ENCODE data around the gene XIST.

XIST gene

GRCh38 chrX:73818200-73819116 lies 34.1 kb downstream of the XIST start:
- no peak for ATAC-seq
- TF ChIP-seq TOX (CRISPR knock-in tag; IDR thresholded peaks at IDR 0.05; ENCODE audit: borderline replicate concordance) (no peak), SNAI2 (CRISPR knock-in tag; IDR thresholded peaks at IDR 0.05) (no peak), OSR1 (CRISPR knock-in tag; IDR thresholded peaks at IDR 0.05) (no peak), ESRRG (CRISPR knock-in tag; IDR thresholded peaks at IDR 0.05) (no peak), CSRNP3 (CRISPR knock-in tag; IDR thresholded peaks at IDR 0.05) (no peak), ZNF70 (CRISPR knock-in tag; IDR thresholded peaks at IDR 0.05) (no peak), POU6F1 (CRISPR knock-in tag; IDR thresholded peaks at IDR 0.05; ENCODE audit: borderline replicate concordance, low read depth) (no peak), CREB5 (CRISPR knock-in tag; IDR thresholded peaks at IDR 0.05; ENCODE audit: low read depth) (no peak), ZNF565 (CRISPR knock-in tag; conservative IDR thresholded peaks at IDR 0.05; ENCODE audit: low read depth) (no peak), GLIS3 (CRISPR knock-in tag; IDR thresholded peaks at IDR 0.05) (no peak), TCF4 (CRISPR knock-in tag; IDR thresholded peaks at IDR 0.05; ENCODE audit: borderline replicate concordance) (no peak), RARB (CRISPR knock-in tag; IDR thresholded peaks at IDR 0.05) (no peak), CSDC2 (CRISPR knock-in tag; IDR thresholded peaks at IDR 0.05) (no peak), ISL1 (CRISPR knock-in tag; IDR thresholded peaks at IDR 0.05) (no peak), ZFP3 (CRISPR knock-in tag; IDR thresholded peaks at IDR 0.05) (no peak), ZNF8 (CRISPR knock-in tag; IDR thresholded peaks at IDR 0.05) (no peak)
- TF ChIP-seq, protein P1, sequence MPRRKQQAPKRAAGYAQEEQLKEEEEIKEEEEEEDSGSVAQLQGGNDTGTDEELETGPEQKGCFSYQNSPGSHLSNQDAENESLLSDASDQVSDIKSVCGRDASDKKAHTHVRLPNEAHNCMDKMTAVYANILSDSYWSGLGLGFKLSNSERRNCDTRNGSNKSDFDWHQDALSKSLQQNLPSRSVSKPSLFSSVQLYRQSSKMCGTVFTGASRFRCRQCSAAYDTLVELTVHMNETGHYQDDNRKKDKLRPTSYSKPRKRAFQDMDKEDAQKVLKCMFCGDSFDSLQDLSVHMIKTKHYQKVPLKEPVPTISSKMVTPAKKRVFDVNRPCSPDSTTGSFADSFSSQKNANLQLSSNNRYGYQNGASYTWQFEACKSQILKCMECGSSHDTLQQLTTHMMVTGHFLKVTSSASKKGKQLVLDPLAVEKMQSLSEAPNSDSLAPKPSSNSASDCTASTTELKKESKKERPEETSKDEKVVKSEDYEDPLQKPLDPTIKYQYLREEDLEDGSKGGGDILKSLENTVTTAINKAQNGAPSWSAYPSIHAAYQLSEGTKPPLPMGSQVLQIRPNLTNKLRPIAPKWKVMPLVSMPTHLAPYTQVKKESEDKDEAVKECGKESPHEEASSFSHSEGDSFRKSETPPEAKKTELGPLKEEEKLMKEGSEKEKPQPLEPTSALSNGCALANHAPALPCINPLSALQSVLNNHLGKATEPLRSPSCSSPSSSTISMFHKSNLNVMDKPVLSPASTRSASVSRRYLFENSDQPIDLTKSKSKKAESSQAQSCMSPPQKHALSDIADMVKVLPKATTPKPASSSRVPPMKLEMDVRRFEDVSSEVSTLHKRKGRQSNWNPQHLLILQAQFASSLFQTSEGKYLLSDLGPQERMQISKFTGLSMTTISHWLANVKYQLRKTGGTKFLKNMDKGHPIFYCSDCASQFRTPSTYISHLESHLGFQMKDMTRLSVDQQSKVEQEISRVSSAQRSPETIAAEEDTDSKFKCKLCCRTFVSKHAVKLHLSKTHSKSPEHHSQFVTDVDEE (CRISPR knock-in tag; IDR thresholded peaks at IDR 0.05) = no peak
- TF ChIP-seq, protein P2, sequence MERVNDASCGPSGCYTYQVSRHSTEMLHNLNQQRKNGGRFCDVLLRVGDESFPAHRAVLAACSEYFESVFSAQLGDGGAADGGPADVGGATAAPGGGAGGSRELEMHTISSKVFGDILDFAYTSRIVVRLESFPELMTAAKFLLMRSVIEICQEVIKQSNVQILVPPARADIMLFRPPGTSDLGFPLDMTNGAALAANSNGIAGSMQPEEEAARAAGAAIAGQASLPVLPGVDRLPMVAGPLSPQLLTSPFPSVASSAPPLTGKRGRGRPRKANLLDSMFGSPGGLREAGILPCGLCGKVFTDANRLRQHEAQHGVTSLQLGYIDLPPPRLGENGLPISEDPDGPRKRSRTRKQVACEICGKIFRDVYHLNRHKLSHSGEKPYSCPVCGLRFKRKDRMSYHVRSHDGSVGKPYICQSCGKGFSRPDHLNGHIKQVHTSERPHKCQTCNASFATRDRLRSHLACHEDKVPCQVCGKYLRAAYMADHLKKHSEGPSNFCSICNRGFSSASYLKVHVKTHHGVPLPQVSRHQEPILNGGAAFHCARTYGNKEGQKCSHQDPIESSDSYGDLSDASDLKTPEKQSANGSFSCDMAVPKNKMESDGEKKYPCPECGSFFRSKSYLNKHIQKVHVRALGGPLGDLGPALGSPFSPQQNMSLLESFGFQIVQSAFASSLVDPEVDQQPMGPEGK (CRISPR knock-in tag; IDR thresholded peaks at IDR 0.05; ENCODE audit: borderline replicate concordance) = no peak

DNA sequence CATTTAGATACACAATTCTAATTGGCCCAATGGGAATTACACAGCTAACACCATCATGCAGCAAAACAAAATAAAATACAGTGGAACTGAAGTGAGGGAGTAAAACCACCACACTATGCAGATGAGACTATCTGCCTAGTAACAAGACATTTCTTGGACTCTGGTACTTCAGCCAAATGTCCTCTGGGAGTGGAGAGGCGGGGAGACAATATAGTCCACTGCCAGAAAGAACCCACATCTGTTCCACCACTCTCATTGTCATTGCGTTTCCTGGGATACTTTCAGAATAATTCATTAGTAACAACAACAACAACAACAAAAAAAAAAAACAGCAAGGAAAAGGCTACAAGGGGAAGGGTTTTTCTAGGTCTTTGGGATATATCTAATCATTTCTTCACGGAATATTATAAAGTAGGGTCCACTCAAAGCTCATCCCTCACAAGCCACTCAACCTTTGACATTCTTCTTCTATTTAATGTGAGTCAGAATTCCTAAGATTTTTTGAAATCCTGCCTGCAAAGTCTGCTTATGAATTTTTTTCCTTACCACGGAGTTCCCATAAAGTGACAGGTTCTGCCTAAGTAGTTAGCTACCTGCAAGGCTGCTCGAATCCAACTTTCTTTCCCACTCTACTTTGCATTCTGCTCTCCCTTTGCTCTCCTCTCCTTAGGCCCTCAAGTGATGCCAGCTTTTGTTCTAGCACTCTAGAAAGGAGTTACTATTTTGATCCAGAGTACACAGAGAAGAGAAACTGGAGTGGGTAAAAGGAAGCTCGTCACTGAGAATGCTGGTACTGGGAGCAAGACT lies 34.9 kb downstream of the XIST start:
- ATAC-seq = peak; percentile 49
- no peak for TF ChIP-seq TCF4 (CRISPR knock-in tag; IDR thresholded peaks at IDR 0.05; ENCODE audit: borderline replicate concordance)
- TF ChIP-seq CSDC2 (CRISPR knock-in tag; IDR thresholded peaks at IDR 0.05) = no peak
- no peak for TF ChIP-seq ARNTL (CRISPR knock-in tag; IDR thresholded peaks at IDR 0.05; ENCODE audit: borderline replicate concordance, low read depth)
- TF ChIP-seq ESRRG (CRISPR knock-in tag; IDR thresholded peaks at IDR 0.05) = no peak
- TF ChIP-seq ZNF565 (CRISPR knock-in tag; conservative IDR thresholded peaks at IDR 0.05; ENCODE audit: low read depth) = no peak
- no peak for TF ChIP-seq ZFP3 (CRISPR knock-in tag; IDR thresholded peaks at IDR 0.05)
- no peak for TF ChIP-seq ZC3H10 (CRISPR knock-in tag; IDR thresholded peaks at IDR 0.05)
- no peak for TF ChIP-seq POU6F1 (CRISPR knock-in tag; IDR thresholded peaks at IDR 0.05; ENCODE audit: borderline replicate concordance, low read depth)
- TF ChIP-seq PPARA (CRISPR knock-in tag; IDR thresholded peaks at IDR 0.05; ENCODE audit: borderline replicate concordance) = no peak
- TF ChIP-seq ISL1 (CRISPR knock-in tag; IDR thresholded peaks at IDR 0.05) = no peak
- TF ChIP-seq, protein P2 (CRISPR knock-in tag; IDR thresholded peaks at IDR 0.05; ENCODE audit: borderline replicate concordance) = no peak
- TF ChIP-seq GLIS3 (CRISPR knock-in tag; IDR thresholded peaks at IDR 0.05) = no peak
- no peak for TF ChIP-seq BACH2 (CRISPR knock-in tag; IDR thresholded peaks at IDR 0.05; ENCODE audit: borderline replicate concordance)
